ENCODE results near the gene C6orf89.

The C6orf89 gene

DNA sequence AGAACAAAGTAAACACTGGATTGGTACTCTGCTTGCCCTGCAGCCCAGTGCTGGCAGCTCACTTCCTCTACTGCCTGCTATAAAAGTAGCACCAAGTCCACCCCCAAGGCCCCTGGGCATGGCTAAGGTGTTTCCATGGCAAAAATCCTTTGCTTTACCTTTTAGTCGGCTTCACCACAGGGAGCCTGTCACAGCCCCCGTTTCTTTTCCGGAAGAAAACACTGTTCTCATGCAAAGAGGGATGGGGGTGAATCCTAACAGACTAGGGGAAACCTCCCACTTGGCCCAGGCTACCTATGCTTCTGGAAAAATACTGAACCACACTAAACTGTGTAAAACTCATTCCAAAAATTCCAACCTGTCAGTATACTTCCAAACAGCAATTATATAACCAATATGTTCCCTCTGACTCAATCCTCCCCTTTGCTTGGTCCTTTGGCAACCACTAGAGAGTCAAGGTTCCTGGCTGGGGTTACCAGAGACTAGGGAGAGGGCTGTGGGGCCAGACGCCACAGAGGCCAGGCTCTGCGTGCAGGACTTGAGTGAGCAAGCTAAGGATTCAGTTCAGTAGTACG lies 27.3 kb upstream of the C6orf89 start:
- Histone ChIP-seq H3K9me3 (no peaks in the 10 kb centered on the region), H3K36me3 (peaks cover 51% of the 10 kb centered on the region), H3K27me3 (no peaks in the 10 kb centered on the region), H3K4me3 (ENCODE audit: low read depth, low read length) (no peak overlapping the region), H3K4me1 (no peaks in the 10 kb centered on the region)
- no peak for DNase-seq
- TF ChIP-seq, protein P1, sequence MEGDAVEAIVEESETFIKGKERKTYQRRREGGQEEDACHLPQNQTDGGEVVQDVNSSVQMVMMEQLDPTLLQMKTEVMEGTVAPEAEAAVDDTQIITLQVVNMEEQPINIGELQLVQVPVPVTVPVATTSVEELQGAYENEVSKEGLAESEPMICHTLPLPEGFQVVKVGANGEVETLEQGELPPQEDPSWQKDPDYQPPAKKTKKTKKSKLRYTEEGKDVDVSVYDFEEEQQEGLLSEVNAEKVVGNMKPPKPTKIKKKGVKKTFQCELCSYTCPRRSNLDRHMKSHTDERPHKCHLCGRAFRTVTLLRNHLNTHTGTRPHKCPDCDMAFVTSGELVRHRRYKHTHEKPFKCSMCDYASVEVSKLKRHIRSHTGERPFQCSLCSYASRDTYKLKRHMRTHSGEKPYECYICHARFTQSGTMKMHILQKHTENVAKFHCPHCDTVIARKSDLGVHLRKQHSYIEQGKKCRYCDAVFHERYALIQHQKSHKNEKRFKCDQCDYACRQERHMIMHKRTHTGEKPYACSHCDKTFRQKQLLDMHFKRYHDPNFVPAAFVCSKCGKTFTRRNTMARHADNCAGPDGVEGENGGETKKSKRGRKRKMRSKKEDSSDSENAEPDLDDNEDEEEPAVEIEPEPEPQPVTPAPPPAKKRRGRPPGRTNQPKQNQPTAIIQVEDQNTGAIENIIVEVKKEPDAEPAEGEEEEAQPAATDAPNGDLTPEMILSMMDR (IDR thresholded peaks at IDR 0.05; ENCODE audit: low read depth, low read length) = no peak

DNA sequence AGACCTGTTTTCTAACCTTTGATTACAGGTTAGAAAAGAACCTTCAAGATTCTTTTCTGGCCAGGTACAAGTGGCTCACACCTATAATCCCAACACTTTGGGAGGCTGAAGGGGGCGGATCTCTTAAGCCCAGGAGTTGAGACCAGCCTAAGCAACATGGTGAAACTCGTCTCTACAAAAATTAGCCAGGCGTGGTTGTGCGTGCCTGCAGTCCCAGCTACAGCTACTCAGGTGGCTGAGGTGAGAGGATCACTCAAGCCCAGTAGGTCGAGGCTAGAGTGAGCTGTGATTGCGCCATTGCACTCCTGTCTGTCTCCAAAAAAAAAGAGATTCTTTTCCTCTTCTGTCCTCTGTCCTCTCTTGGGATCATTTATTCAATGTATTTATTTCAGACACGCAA lies 25.6 kb upstream of the C6orf89 start:
- Histone ChIP-seq H3K36me3 (peaks cover 44% of the 10 kb centered on the region), H3K4me1 (no peaks in the 10 kb centered on the region), H3K9me3 (no peaks in the 10 kb centered on the region), H3K27me3 (no peaks in the 10 kb centered on the region), H3K4me3 (ENCODE audit: low read depth, low read length) (no peak overlapping the region)
- TF ChIP-seq, protein P1 (IDR thresholded peaks at IDR 0.05; ENCODE audit: low read depth, low read length) = no peak
- no peak for DNase-seq

DNA sequence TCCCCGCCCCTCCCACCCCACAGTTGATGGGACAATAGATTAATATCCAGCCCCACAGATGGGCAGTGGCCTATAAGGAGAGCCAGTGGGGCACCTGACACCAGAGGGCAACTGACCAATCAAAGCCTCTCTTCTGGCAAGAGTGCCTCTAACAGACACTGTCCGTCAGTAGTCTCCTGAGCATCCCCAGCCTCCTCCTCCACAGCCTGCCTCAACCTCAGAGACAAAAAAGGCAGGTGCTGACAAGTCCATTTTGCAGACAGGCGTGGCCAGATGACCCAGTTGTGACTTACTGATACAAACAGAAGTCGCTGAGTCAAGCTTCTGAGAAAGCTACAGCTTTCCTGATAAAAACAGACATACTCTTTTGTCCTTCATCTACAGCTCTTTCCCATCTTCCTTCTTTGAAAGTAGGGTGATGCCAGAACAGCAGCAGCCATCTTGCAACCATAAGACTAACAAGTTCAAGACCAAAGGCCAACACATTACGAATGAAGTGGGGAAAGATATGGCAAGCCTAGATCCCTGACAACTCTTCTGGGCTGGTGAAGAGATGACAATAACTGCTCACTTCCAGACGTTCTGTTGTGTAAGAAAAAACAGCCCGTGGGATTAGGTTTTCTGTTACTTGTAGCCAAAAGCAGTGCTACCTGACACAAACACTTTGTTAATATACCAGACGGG lies 23.4 kb upstream of the C6orf89 start:
- Histone ChIP-seq H3K36me3 (peaks cover 48% of the 10 kb centered on the region), H3K9me3 (no peaks in the 10 kb centered on the region), H3K27me3 (no peaks in the 10 kb centered on the region), H3K4me3 (ENCODE audit: low read depth, low read length) (no peak overlapping the region), H3K4me1 (no peaks in the 10 kb centered on the region)
- no peak for DNase-seq
- TF ChIP-seq, protein P1 (IDR thresholded peaks at IDR 0.05; ENCODE audit: low read depth, low read length) = no peak

DNA sequence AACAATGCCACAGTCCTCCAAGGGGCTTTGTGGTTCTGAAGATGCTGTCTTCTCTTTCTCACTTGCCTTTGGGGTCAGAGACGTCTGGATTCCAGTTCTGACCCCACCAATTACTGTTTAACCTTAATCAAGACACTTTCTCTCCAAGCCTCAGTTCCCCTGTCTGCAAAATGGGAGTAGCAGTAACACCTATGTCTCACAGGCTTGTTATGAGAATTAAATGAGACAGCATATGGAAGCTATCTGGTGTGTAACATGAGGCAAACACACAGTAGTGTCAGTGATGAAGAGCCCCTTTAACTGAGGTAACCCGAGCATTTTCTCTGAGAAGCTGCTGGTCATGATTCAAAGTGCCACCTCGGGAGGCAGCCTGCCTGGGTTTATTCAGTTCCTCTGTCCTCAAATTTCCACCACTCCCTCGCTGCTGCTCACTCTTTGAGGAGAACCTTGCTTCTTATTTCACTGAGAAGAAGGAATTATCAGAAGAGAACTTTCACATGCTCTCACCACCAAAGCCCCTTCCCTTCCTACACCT lies 22.8 kb upstream of the C6orf89 start:
- H3K4me1 ChIP-seq = no peaks in the 10 kb centered on the region
- TF ChIP-seq, protein P1 (IDR thresholded peaks at IDR 0.05; ENCODE audit: low read depth, low read length) = no peak
- H3K27me3 ChIP-seq = no peaks in the 10 kb centered on the region
- peaks cover 54% of the 10 kb centered on the region for H3K36me3 ChIP-seq
- DNase-seq = no peak
- no peak overlapping the region for H3K4me3 ChIP-seq (ENCODE audit: low read depth, low read length)
- no peaks in the 10 kb centered on the region for H3K9me3 ChIP-seq

DNA sequence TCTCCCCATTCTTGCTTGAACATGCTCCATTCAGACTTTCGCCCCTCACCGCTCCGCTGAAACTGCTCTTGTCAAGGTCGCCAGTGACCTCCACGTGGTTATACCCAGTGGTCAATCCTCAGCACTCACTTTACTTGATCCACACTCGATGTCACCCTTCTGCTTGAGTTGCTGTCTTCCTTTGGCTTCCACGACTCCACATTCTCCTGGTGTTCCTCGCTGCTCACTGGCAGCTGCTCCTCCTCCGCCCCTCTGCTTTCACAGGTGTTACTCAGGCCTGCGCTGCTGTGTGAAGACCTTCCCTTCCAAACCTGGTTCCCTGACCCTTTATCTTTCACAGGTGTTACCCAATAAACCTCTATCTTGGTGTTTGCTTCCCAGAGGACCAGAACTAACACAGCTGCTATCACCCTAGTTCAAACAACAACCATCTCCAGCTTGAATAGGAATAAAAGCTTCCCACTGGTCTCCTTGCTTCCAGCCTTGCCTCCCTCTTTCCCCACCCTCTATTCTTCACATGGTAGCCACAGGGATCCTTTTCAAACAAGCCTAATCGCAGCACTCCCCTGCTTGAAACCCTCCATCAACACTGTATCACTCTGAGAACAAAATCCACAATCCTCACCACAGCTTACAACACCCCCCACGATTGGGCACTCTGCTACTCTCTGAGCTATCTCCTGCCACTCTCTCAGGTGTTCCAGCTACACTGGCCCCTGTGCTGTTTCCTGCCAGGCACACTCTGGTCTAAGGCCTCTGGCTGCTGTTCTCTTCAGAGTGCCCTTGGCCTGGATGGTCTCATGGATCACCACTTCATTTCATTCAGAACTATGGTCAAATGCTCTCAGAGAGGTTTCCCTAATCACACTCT lies 21.8 kb upstream of the C6orf89 start:
- TF ChIP-seq, protein P1 (IDR thresholded peaks at IDR 0.05; ENCODE audit: low read depth, low read length) = no peak
- Histone ChIP-seq H3K4me3 (ENCODE audit: low read depth, low read length) (no peak overlapping the region), H3K27me3 (no peaks in the 10 kb centered on the region), H3K9me3 (no peaks in the 10 kb centered on the region), H3K36me3 (peaks cover 57% of the 10 kb centered on the region), H3K4me1 (no peaks in the 10 kb centered on the region)
- DNase-seq = no peak

All from BE2C (cell line).